A673 (cell line): ENCODE measurements around the gene DACT2.

Source experiments
- EZH2 ChIP-seq: fragments of 200-600 bp; sonication (generic); IDR thresholded peaks from 2 replicates; pipeline ENCODE4 v1.6.1; 2017; ENCODE audit warnings: borderline replicate concordance, low read depth, mild to moderate bottlenecking, mixed read lengths, antibody characterized with exemption, low read length; ENCODE audit not compliant: poor library complexity, severe bottlenecking
- TF ChIP-seq, protein P1 (sequence below): fragments of 300-800, 200-600 bp; sonication (generic); conservative IDR thresholded peaks from 2 replicates; pipeline ENCODE4 v1.5.1; 2017; ENCODE audit warnings: low read depth, mild to moderate bottlenecking, antibody characterized with exemption, low read length, moderate library complexity, mixed read lengths

DNA sequence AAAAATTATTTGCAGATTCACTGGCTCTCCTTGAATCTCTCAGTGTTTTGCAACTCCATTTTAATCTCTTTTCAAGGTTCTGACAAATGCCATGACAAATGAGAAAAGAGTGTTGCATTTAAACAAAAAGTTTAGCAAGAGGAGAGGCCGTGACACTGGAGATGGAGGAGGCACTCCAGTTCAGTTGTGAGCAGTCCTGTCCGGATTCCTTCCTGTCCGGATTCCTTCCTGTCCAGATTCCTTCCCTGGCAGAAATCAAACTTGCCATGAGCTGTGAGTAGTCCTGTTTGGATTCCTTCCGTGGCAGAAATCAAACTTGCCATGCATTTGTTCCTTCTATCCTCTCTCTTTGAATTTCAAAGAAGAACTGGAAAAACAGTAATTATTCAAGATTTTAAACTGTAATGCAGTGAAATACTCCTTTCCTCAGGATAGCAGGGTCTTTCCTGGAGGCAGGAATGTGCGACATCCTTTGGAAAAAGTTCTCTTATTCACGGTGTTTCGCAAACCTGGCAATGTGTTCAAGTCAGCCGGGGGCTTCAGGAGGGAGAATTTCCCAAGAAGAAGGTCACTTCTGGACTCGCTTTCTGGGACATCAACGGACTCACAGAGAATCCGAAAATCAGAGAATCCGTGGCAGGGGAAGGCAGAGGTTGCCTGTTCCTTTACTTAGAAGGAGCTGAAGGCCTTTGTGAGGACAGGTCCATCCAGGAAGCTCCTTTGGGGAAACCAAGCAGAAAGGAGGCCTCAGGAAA, 48.7 kb upstream of the DACT2 start:
- TF ChIP-seq, protein P1, sequence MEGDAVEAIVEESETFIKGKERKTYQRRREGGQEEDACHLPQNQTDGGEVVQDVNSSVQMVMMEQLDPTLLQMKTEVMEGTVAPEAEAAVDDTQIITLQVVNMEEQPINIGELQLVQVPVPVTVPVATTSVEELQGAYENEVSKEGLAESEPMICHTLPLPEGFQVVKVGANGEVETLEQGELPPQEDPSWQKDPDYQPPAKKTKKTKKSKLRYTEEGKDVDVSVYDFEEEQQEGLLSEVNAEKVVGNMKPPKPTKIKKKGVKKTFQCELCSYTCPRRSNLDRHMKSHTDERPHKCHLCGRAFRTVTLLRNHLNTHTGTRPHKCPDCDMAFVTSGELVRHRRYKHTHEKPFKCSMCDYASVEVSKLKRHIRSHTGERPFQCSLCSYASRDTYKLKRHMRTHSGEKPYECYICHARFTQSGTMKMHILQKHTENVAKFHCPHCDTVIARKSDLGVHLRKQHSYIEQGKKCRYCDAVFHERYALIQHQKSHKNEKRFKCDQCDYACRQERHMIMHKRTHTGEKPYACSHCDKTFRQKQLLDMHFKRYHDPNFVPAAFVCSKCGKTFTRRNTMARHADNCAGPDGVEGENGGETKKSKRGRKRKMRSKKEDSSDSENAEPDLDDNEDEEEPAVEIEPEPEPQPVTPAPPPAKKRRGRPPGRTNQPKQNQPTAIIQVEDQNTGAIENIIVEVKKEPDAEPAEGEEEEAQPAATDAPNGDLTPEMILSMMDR = no peak
- TF ChIP-seq EZH2 = no peak
